Pulmonary artery endothelial cell (primary cell): Measurements from ENCODE around the gene PDCL3. TPM values are rescaled to one million over a fixed set of nuclear protein-coding genes. Genes with fewer than 3 reads are reported as not detected.

Experiments used
- DNase-seq: peaks from one replicate; pipeline ENCODE4 v3.0.0-alpha.2; 2011; ENCODE audit warnings: low read depth, low spot score
- total RNA-seq: library from RNA; depleted of rRNA; stranded (reverse); fragments of >200 nt; gene quantifications from 2 replicates; pipeline ENCODE4 v1.2.3, GENCODE V29; 2014

Gene PDCL3
- total RNA-seq, 1 donor from 2014 or later, result 18.9 TPM

DNA sequence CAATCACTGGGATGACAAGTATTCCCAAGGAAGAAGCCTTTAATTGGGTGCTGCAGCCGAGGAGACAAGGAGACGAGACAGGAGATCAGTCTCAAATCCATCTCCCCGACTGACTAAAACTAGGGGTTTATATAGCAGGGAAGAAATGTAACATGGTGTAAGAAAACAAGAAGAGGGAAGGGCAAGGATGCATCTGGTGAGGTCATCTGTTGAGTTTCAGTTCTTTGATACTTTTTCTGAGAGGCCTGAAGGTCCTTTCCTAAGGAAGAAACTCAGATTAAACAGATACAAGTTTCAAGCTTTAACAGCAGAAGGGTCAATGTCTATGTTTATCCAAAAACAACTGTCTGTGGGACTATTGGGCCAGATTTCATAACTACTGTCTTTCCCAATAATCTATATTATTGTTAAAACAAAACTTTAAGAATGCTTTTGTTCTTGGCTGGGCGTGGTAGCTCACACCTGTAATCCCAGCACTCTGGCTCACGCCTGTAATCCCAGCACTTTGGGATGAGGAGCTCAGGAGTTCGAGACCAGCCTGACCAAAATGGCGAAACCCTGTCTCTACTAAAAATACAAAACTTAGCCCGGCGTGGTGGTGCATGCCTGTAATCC lies 2.5 kb upstream of the PDCL3 start:
- DNase-seq, result no peak

DNA sequence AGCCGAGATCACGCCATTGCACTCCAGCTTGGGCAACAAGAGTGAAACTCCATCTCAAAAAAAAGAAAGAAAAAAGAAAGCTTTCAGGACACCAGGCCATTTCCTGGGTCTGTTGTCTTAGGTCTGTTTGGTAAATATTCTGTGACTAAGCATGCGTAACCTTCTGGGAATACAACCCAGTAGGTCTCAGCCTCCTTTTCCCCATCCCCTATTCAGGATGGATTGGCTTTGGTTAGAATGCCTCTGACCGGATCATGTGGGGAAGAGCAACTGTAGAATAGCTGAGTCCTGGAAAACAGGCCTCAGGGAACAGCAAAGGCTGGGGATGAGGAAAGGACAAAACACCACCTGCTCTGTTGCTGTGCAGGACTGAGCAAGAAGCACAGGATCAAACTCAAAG lies 1.6 kb upstream of the PDCL3 start:
- no peak for DNase-seq

DNA sequence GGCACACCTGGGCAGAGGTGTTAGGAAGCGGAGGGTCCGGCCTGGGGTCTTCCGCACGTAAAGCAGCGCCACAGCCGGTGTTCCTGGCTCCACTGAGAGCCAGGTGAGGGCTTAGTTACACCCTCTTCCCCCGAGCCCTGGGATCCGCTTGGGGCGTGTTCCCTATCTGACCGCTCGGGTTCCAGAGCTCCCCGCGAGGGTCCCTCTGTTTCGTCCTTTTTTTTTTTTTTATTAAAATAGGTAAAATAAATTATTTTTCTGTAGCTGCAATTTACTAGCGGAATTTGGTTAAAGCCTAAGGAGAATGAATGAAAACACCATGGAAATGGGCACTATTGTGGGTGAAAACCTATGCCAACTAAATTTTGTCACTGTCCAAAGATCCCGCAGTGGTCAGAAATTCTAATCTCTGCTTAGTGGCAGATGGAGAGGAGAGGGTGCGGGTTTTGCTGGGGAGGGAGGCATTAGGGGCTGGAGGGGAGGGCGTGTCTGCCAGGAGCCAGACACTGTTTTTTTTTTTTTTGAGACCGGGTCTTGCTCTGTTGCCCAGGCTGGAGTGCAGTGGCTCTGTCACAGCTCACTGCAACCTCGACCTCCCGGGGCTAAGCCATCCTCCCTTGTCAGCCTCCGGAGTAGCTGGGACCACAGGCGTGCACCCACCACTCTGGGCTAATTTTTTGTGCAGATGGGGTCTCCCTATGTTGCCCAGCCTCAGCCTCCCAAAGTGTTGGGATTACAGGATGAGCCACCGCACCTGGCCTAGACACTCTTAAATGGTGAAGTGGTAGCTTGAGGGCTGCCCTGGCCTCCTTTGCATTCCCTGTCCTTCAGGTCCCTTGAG lies 834 bp downstream of the PDCL3 start:
- no peak for DNase-seq

DNA sequence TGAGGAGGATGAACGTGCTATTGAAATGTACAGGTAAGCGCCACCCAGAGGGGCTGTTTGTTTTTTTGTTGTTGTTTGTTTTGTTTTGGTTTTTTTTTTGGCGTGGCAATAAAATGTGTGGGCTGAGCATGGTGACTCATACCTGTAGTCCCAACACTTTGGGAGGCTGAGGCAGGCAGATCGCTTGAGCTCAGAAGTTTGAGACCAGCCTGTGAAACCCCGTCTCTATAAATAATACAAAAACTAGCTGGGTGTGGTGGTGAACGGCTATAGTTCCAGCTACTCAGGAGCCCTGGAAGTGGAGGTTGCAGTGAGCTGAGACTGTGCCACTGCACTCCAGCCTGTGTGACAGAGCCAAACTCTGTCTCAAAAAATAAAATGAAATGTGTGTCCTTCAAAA lies 6.2 kb downstream of the PDCL3 start:
- DNase-seq, result no peak

DNA sequence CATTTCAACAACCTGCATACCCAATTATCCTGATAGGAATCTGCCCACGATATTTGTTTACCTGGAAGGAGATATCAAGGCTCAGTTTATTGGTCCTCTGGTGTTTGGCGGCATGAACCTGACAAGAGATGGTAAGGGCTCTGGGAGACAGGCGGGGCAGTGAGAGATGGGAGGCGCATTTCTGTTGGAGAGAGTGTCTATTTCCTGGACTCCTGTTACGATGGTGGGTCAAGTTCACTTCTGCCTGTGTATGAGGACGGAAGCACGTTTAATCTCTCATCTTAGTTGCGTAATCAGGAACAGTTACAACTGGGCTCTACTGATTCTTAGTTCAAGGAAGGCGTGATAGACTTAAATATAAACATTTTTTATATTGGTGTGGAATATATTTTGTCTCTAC lies 8.9 kb downstream of the PDCL3 start:
- DNase-seq, result no peak

DNA sequence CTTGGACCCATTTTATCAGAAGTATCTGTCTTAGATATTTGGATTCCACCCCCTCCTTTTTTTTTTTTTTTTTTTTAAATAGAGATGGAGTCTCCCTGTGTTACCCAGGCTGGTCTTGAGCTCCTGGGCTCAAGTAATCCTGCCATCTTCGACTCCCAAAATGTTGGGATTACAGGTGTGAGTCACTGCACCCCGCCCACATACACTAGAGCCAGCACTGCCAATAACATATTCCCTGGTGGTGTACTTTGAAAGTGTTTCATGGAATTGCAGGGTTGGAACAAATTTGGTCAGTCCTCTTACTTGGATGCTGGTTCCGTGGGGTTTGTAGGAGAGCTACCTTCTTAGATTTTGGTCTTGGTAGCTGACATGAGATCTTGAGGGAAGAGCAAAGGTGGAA lies 15.0 kb downstream of the PDCL3 start:
- no peak for DNase-seq

DNA sequence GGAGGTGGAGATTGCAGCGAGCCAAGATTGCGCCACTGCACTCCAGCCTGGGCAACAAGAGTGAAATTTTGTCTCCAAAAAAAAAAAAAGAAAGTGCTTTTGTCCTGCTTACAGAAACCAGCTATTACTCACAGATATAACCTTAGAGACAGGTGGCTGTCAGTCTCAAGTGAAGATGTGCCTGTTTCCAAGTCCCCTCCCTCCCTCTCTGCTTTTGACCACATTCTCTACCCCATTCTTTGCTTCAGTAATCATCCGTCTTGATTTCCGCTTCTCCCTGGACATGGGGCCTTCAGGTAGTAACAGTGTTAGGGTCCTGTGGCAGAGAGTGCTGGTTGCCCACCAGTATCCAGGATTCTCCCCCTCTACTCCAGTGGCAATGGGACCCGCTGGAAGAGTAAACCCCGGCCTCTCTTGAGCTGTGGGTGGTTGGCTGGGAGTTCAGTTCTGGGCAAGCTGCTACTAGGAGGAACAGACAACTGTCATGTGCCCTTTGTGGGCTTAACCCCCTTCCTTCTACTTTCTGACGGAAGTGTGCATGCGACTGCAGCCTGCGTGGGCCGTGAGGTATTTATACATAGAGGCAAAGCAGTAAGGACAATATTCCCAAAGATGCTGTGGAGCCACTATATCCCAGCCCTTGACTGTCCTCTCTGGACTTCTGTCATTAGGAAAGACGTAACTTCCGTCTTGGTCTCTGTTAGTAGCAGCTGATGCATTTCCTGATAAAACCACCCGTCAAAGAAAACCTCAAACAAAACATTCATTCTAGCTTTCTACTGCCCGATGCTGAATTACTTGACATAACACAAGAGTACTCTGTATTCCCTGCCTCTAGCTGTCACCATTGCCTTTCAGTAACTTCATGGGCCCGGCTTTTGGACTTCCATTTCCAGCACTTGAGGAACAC lies 17.8 kb downstream of the PDCL3 start:
- DNase-seq, result no peak

DNA sequence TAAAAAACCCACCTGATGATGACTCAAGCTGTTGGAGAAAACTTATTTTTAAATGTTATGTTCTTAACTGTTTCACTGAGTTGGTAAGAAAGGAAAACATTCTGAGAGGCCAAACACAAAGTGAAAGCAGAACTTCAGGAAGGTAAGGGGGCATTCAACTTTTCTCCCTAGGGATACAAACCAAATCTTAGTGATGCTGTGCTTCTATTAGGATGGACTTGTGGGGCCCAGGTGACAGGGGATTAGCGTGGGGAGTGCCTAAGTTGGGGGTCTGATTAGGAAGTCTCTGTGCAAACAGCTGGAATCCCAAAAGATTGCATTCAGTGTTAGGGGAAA lies 18.5 kb downstream of the PDCL3 start:
- DNase-seq, result no peak

DNA sequence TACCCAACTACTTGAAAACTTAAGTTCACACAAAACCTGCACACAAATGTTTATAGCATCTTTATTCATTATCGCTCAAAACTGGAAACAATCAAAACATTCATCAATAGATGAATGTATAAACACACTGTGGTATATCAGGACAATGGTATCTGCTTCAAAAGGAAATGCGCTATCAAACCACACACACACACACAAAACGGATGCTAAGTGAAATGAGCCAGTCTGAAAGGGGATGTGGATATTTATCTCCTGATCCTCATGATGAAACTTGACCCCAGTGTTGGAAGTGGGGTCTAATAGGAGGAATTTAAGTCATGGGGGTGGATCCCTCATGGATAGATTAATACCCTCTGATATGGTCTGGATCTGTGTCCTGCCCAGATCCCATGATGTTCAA lies 22.0 kb downstream of the PDCL3 start:
- DNase-seq, result no peak

DNA sequence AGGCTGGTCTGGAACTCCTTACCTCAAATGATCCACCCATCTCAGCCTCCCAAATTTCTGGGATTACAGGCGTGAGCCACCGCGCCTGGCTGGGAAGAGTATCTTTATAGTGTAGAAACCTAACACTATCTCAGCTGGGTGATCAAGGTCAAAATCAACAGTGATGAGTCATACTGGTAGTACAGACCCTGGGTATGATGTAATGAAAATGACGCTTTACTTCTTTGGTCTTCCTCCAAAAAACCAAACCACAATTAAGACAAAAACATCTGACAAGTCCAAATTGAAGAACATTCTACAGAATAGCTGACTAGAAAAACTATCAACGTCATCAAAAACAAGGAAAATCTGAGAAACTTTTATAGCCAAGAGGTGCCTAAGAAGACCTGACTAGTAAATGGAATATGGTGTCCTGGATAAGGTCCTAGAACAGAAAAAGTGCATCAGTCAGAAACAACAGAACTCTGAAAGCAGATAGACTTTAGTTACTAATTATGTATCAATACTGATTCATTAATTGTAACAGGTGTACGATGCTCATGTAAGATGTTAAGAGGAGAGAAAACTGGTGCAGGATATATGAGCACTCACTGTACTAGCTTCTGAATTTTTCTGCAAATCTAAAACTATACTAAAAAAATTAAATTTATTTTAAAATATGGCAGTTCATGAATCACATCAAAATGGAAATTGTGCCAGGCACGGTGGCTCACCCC lies 25.4 kb downstream of the PDCL3 start:
- DNase-seq, result no peak

DNA sequence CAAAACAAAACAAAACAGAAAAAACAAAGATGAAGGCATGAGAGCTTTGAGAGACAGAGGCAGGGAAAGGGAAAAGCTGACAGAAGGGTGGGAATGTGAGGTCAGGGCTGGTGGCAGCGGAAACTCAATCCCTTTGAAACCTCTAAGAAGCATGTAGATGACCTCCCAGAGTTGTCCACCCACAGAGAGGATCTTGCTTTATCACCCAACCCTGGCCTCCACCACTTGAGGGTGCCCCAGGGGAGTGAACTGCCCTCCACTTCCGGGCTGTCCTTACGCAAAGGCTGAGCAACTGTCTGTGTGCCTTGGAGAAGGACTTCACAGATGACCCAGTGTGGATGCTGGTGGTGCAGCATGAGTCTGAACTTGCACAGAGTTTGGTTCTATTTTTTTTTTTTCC lies 26.7 kb downstream of the PDCL3 start:
- no peak for DNase-seq

DNA sequence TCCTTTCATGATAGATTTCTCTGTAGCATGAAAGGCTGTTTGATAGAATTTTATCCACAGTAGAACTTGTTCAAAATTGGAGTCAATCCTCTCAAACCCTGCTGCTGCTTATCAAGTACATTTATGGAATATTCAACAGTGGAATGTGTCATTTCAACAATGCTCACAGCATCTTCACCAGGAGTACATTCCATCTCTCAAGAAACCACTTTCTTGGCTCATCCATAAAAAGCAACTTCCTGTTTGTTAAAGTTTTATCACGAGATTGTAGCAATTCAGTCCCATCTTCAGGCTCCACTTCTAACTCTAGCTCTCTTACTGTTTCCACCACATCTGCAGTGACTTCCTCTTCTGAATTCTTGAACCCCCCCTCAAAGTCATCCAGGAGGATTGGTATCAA lies 29.4 kb downstream of the PDCL3 start:
- DNase-seq, result no peak

DNA sequence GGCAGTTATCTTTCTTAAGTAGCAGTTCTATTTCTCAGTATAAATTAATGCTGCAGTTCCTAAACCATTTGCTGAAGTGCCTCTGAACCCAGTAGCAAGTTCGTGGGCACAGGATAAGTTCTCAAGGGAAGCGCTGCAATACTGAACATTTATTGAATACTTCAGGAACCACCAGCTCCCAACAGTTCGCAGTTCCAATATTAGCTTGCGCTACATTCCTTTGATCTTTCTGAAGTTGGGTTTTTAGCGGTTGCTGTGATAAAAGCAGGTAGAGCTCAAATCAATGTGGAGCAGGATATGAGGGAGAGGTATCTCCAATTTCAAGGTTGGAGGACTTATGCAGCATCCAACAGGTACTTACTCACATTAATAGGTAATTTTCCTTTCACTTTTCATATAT lies 33.7 kb downstream of the PDCL3 start:
- no peak for DNase-seq

DNA sequence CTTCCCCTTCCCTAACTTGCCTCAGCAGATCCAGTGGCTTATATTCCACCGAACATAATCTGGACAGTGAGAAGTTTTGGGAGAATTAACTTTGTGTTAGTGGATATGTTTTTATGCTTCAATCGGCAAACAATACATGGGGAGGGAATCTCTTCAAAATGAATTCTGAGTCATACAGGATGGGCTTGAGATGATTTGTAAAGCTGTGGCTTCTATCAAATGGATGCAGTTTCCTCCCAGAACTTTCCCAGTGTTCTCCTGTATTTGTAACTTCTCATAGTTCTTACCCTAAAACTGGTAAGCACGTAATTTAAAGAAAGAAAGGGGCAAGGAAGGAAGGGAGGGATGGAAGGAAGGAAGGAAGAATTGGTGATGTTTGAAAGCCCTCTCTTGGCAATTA lies 36.8 kb downstream of the PDCL3 start:
- no peak for DNase-seq

DNA sequence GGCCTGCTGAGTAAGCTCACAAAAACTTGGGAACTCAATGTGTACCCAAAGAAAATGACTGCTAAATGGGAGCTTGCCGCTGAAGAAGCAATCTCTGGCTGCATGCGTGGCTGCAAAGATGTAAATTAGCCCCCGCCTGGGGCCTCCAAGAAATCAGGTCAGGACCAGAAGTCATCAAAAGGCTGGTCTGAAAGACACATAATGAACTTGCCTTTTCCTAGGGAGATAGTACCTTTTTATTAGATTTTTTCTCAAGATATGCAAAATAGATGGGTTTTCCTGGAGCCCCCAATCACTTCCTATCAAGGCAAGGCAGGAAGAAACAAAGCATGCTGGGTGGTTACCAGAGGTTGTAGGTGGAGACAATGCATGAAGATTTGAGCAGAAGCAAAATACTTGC lies 38.9 kb downstream of the PDCL3 start:
- DNase-seq, result no peak

DNA sequence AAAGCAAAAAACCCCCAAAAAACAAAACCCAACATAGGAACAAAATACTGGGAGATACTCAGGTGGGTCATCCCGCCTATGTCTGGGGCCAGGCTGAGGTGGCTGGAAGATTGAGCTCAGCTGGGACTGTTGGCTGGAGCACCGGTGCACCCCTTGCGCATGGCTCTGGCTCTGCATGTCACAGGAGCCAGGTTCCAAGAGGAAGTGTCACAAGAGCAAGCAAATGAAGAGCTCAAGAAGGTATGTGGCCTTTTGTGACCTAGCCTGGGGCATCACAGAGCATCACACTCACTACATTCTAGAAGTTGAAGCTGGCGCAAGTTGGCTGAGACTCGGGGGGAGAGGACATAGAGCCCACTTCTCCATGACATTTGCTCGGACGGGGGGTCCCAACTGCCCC lies 40.6 kb downstream of the PDCL3 start:
- DNase-seq, result no peak

DNA sequence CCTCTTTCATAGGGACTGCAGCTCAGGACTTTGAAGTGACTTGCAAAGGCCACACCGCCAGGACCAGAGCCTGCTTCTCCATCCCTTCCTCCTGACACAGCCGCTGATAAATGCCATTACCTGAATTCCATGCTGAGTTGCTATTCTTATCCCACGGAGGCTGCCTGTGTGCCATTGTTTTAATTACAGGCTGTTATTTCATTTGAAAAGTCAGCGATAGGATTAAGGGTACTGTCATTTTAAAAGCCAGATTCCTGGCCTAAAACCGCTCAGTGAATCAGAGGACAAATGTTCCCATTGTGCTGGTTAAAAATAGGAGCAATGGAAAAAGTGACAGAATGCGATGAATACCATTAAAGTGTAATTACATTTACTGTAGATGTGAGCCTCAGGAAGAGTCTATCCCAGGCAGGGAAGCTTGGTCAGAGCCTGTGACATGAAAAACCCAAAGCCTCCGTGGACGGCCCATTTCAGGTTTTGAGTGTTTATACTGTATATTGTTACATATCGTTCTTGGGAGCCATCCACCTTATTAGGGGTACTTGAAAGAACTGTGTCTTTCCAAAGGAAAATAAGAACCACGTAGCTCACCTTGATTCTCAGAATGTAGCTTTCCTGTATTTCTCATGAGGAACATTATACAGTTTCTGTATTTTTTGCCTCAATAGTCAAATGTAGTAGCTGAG lies 41.3 kb downstream of the PDCL3 start:
- DNase-seq, result no peak

DNA sequence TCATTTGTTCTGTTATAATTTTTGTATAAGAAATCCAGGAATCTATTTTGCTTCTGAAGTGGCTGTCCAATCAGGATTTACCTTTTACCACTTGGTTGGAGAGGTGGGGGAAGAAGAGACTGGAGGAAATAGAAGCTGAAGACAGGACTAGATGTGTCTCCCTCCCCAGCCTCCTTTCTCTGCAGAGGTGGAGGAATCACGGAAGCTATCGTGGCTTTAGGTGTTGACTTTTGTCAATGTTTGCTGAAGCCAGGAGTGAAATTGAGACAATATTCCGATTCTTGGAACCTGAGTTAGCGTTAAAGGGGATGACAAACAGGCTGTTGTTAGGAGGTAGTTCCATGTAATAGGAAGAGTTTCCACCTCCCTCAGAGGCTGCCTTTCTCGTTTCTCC lies 43.5 kb downstream of the PDCL3 start:
- DNase-seq, result no peak

DNA sequence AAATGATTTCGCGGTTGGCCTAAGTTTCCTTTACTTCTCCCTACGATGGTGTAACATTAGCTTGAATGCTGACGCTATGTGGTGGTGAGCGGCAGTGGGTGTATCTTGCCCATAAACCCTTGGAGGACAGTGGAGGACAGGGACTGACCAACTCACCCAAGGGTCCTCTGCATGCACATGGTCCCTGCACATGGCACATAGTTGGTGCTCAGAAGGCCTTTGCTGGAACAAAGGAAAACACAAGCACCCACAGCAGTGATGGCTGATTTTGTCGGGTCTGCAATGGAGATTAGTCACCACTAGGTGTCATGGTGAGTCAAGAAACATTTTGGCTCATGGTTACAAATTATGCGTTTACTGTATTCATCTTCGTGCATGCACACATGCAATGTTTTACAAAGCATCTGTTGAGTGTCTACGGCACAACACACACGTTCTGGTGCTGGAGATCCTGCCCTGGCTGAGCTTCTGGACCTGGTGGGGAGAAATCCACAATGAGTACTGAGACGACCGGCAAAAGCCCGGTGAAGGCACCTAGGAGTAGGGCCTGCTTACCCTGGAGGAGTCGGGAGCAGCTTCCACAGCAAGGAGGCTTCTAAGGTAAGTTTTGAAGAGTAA lies 44.0 kb downstream of the PDCL3 start:
- DNase-seq, result no peak

DNA sequence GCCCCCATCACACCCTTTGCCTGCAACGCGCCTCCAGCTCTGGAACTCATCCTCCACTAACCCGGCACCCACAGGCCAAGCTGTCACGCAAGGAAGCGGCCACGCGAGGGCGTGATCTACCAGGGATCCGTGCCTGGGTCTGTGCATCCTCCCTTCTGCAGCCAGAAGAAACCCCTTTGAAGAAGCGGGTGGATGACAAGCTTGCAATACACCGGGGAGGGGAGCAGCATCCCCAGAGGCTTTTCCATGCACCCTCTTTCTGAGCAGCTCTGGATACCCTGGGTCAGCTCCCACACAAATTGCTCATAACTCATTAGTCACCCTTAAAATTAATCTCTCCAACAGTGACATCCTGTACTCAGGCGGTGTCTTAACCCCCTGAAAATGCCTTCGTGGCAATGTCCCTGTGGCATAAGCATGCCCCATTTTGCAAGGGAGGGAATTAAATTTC lies 47.6 kb downstream of the PDCL3 start:
- no peak for DNase-seq
